HL-60 (cell line): Measurements from ENCODE around the gene MAP1LC3A.

Source experiments
- DNase-seq, 2 experiments: peaks; one replicate each; pipeline ENCODE4 v3.0.0-alpha.2; 2010 to 2020; ENCODE audit warnings: low read depth in 1 of 2, low spot score in 1 of 2
- H3K27ac ChIP-seq: fragments of 250-450 bp; sonication (Bioruptor Pico); replicated peaks from 2 replicates; pipeline ENCODE4 v1.5.1; 2020; ENCODE audit warnings: mild to moderate bottlenecking, moderate library complexity
- H3K27me3 ChIP-seq: fragments of 250-450 bp; sonication (Bioruptor Pico); 2 replicates; pipeline ENCODE4 v1.5.1; 2021; ENCODE audit warnings: mild to moderate bottlenecking, moderate library complexity; ENCODE audit not compliant: insufficient read depth, poor library complexity, severe bottlenecking
- H3K4me3 ChIP-seq: replicated peaks from 2 replicates; pipeline ENCODE4 v1.5.1; 2011; ENCODE audit warnings: mild to moderate bottlenecking, control low read depth, low read length; ENCODE audit not compliant: insufficient read depth
- CTCF ChIP-seq: IDR thresholded peaks from one replicate; pipeline ENCODE4 v1.5.1; 2011; ENCODE audit warnings: low read length, control low read depth, inconsistent platforms; ENCODE audit not compliant: insufficient read depth
- GABPA ChIP-seq: IDR thresholded peaks from 2 replicates; pipeline ENCODE4 v1.6.1; 2012; ENCODE audit warnings: low read depth
- POLR2AphosphoS5 ChIP-seq: IDR thresholded peaks from 2 replicates; pipeline ENCODE4 v1.6.1; 2012; ENCODE audit warnings: low read depth
- SPI1 ChIP-seq: IDR thresholded peaks from 2 replicates; pipeline ENCODE4 v1.6.1; 2012; ENCODE audit warnings: low read depth, mild to moderate bottlenecking, borderline replicate concordance
- TF ChIP-seq, protein P1 (sequence below): IDR thresholded peaks from 2 replicates; pipeline ENCODE4 v1.6.1; 2012; ENCODE audit warnings: low read depth; ENCODE audit not compliant: insufficient replicate concordance

The MAP1LC3A gene

GRCh38 chr20:34578521-34578920 is 20.0 kb downstream of the MAP1LC3A start:
- Histone ChIP-seq H3K27ac (no peak overlapping the region), H3K27me3 (no peaks in the 10 kb centered on the region), H3K4me3 (no peak overlapping the region)
- DNase-seq = no peak
- TF ChIP-seq, protein P1, sequence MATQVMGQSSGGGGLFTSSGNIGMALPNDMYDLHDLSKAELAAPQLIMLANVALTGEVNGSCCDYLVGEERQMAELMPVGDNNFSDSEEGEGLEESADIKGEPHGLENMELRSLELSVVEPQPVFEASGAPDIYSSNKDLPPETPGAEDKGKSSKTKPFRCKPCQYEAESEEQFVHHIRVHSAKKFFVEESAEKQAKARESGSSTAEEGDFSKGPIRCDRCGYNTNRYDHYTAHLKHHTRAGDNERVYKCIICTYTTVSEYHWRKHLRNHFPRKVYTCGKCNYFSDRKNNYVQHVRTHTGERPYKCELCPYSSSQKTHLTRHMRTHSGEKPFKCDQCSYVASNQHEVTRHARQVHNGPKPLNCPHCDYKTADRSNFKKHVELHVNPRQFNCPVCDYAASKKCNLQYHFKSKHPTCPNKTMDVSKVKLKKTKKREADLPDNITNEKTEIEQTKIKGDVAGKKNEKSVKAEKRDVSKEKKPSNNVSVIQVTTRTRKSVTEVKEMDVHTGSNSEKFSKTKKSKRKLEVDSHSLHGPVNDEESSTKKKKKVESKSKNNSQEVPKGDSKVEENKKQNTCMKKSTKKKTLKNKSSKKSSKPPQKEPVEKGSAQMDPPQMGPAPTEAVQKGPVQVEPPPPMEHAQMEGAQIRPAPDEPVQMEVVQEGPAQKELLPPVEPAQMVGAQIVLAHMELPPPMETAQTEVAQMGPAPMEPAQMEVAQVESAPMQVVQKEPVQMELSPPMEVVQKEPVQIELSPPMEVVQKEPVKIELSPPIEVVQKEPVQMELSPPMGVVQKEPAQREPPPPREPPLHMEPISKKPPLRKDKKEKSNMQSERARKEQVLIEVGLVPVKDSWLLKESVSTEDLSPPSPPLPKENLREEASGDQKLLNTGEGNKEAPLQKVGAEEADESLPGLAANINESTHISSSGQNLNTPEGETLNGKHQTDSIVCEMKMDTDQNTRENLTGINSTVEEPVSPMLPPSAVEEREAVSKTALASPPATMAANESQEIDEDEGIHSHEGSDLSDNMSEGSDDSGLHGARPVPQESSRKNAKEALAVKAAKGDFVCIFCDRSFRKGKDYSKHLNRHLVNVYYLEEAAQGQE = no peak
- TF ChIP-seq POLR2AphosphoS5 = no peak
- TF ChIP-seq SPI1 = no peak
- no peak for TF ChIP-seq CTCF
- TF ChIP-seq GABPA = no peak

GRCh38 chr20:34579191-34579978 is 20.9 kb downstream of the MAP1LC3A start:
- DNase-seq = peak in 1 of 2 experiments; percentile 21
- Histone ChIP-seq H3K4me3 (no peak overlapping the region), H3K27ac (no peak overlapping the region), H3K27me3 (no peaks in the 10 kb centered on the region)
- TF ChIP-seq GABPA = no peak
- peak; percentile 18 for TF ChIP-seq CTCF

- peak in 1 of 2 experiments; percentile 18 for DNase-seq
- no peak overlapping the region for H3K27ac ChIP-seq
Observed at GRCh38 chr20:34579979-34580940, 21.7 kb downstream of the MAP1LC3A start.

More at GRCh38 chr20:34579979-34580940, 21.7 kb downstream of the MAP1LC3A start:
- no peaks in the 10 kb centered on the region for H3K27me3 ChIP-seq
- no peak overlapping the region for H3K4me3 ChIP-seq
- TF ChIP-seq, protein P1 = no peak
- TF ChIP-seq CTCF (no peak), SPI1 (peak; percentile 31; the same call in 1 of the 2 replicates)
